Skeletal muscle cell (primary cell): ENCODE measurements around the gene POLR3H.
A peak's percentile ranks its signal among the peaks of the same experiment; 100 is the strongest.

Experiments
- DNase-seq: peaks from one replicate; pipeline ENCODE4 v3.0.0-alpha.2; 2010; ENCODE audit warnings: low read depth
- H3K4me3 ChIP-seq: 2 replicates; pipeline ENCODE4 v1.5.1; 2011; ENCODE audit warnings: low read depth, mild to moderate bottlenecking, control low read depth, low read length, moderate library complexity

POLR3H gene

GRCh38 chr22:41491374-41492100, 52.7 kb downstream of the POLR3H start:
- no peak overlapping the region for H3K4me3 ChIP-seq
- DNase-seq: no peak

DNA sequence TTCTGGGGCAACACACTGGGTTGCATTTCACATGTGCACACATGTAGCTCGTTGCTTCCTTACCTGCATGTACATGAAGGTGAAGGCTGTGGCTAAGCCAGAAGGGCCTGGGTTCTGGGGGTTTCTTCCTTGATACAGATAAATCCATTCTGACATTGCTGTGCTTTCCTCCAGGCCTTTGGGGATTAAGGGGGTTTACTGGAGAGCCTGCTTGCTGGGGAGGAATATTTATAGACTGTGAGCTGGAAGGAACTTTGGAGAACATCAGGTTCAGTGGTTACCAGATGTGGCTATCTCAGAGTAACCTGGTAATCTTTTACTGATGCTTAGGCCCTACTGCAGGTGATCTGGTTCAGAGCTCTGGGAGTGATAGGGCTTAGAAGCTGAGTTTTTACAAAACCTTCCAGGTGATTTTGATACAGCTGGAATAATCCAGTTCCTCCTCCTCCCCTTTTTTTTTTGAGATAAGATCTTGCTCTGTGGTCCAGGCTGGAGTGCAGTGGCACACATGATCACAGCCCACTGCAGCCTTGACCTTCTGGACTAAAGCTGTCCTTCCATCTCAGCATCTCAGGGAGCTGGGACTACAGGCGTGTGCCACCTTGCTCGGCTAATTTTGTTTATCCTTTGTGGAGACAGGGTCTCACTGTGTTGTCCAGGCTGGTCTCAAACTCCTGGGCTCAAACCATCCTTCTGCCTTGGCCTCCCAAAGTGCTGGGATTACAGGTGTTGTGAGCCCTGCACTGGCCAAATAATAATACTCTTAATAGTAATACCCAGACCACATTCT, 55.5 kb downstream of the POLR3H start:
- DNase-seq: no peak

DNA sequence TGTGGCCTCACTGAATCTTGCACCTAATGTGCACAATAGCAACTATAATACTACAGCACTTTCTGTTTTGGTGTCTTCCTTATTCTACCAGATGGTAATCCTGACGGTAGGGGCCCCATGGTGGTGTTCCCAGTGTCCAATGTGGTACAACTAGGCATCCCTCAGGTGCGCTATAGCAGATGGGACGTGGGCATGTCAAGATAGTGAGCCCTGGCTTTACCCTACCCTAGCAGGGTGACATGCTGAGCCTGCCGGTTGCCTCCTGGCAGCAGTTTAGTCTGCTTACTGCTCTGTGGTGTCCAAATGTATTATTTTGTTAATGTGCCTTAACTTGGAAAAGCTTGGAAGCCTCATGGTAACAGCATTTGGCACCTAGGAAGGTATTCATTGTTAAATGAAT, 56.2 kb downstream of the POLR3H start:
- DNase-seq: no peak
- no peak overlapping the region for H3K4me3 ChIP-seq

More for the DNA sequence above, 55.5 kb downstream of the POLR3H start:
- no peak overlapping the region for H3K4me3 ChIP-seq

DNA sequence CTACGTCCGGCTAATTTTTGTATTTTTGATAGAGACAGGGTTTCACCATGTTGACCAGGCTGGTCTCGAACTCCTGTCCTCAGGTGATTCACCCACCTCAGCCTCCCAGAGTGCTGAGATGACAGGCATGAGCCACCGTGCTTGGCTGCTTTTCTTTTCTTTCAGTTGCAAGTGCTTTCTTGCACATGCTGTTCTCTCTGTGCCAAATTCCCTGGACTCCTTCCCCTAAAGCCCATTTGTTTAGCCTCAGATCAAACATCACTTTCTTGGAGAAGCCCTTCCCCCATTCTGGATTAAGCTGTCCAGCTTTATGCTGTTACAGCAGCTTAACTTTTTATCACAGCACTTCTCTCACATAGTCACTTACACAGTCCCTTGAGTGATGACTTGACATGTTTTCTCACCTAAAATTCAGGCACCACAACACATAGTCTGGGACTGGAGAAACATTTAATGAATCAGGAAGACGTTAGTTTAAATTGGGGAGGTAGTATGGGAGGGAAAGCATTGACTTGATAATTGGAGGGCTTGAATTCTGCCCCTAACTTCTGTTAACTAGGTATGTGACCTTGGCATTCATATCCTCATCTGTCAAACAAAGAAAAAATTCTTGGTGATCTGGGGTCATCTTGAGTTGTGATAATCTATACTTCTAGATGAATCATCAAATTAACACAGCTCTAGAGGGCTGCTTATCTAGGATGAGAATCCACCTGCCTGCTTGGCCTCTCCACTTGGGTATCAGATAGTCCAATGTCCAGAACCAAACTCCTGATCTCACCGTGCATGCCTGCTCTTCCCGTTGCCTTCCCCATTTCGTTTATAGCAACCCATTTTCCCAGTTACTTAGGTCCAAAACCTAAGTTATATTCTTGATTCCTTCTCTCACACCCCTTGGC, 57.0 kb downstream of the POLR3H start:
- DNase-seq: no peak
- no peak overlapping the region for H3K4me3 ChIP-seq

DNA sequence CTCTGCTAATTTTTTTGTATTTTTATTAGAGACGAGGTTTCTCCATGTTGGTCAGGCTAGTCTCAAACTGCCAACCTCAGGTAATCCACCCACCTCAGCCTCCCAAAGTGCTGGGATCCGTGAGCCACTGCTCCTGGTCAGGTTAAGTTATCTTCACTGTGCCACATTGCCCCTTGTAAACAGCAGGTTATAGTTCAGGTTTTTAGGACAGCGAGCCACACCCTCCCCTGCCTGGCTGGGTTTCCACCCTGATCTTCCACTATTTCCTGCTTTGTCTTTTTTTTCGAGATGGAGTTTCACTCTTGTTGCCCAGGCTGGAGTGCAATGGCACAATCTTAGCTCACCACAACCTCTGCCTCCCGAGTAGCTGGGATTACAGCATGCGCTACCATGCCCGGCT, 59.2 kb downstream of the POLR3H start:
- no peak overlapping the region for H3K4me3 ChIP-seq
- DNase-seq: no peak

GRCh38 chr22:41482319-41482935, 61.8 kb downstream of the POLR3H start:
- DNase-seq: no peak
- no peak overlapping the region for H3K4me3 ChIP-seq

DNA sequence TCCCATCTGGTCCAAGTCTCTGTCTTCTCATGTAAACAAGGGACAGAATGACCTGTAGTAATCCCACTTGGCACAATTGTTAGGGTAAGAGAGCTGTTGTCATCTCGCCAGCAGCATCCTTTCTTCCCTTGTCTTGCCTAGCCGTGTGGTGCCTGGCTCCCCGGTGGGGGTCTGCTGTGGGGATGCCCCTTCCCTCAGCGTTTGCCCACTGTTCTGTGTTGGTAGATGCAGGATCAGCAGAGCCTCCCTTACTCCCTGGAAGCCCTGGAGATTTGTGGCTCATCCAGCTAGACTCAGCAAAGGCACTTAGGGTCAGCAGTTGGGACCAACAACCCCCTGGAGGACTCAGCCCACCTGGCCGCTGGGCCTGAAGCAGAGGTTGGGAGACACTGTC, 62.3 kb downstream of the POLR3H start:
- H3K4me3 ChIP-seq: no peak overlapping the region
- DNase-seq: no peak

DNA sequence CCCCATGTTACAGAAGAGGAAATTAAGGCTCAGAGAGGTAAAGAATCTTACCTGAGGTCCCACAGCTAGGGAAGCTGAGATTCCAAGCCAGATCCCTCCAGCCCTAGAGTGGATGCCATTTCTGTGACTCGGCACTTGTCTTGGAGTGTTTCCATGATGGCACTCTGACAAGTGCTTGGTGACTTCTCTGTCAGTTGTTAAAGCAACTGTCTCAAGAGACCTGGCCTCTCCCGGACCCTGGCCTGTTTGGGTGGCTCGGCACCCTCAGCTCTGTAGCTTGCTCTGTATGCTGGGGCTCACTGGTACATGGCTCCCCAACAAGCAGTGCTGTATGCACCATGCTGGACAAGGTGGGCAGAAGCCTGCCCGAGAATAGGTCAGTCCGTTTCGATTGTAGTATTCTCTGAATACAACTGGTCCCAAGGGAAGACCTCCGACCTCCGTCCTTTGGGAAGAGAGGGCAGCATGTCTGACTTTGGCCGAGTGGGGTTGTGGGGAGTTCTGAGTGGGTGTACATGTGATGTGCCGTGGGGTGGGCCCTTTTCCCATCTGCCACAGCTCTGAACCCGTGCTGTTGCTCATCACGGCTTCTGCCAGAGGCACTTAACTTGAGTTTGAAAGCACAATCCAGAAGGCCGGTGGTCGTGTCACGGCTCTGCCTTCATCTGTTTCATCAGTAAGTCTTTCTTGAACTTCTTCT, 63.0 kb downstream of the POLR3H start:
- no peak for DNase-seq

GRCh38 chr22:41480397-41480735, 63.9 kb downstream of the POLR3H start:
- DNase-seq: peak; percentile 72
- no peak overlapping the region for H3K4me3 ChIP-seq

More for the DNA sequence above, 63.0 kb downstream of the POLR3H start:
- H3K4me3 ChIP-seq: no peak overlapping the region

GRCh38 chr22:41479671-41480396, 64.4 kb downstream of the POLR3H start:
- no peak overlapping the region for H3K4me3 ChIP-seq
- peak; percentile 65 for DNase-seq

DNA sequence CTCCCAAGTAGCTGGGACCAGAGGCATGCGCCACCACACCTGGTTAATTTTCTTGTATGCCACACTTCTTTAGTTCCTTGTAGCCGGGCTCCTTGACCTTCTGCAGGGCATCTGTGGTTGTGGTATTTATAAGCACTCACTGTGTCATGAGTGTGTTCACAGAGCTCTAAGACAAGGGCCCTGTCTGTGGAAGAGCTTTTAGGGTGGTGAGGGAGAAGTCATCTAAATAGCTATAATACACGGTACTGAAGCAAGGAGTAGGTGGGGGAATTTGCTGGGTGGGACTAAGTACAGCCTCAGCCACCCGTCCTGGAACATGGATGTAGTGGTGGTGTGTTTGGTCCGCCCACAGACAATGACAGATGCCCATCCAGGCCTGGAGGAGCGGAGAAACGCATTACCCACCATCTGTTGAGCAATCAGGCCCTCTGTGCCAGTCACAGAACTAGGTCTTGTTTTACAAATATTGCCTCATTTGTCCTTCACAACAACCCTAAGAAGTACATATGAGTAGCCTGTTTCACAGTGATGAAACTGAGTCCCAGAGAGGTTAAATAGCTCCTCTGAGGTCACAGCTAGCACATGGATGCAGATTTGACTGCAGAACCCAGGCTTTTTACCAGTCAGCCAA, 65.3 kb downstream of the POLR3H start:
- peak; percentile 83 for DNase-seq
- H3K4me3 ChIP-seq: no peak overlapping the region

- DNase-seq: no peak
- no peak overlapping the region for H3K4me3 ChIP-seq
Observed at GRCh38 chr22:41478473-41478872, 65.8 kb downstream of the POLR3H start.
